Myocyte (in vitro differentiated cells): ENCODE data around the gene PDP2. TPM values are rescaled to one million over a fixed set of nuclear protein-coding genes. Genes with fewer than 3 reads are reported as not detected.
A peak's percentile ranks its signal among the peaks of the same experiment; 100 is the strongest.
"Not testable (repeated sequence)": the region's sequence is repeated elsewhere in the genome, so short reads cannot be mapped to it uniquely, and the experiment has no call there.

Source experiments
- DNase-seq: peaks from one replicate; pipeline ENCODE4 v3.0.0-alpha.2; 2012; ENCODE audit warnings: low read depth
- total RNA-seq: library from RNA; depleted of rRNA; stranded (reverse); fragments of >200 nt; gene quantifications from 2 replicates; pipeline ENCODE4 v1.2.3, GENCODE V29; 2014

Gene PDP2
- total RNA-seq, 1 donor from 2014 or later = 4.6 TPM

DNA sequence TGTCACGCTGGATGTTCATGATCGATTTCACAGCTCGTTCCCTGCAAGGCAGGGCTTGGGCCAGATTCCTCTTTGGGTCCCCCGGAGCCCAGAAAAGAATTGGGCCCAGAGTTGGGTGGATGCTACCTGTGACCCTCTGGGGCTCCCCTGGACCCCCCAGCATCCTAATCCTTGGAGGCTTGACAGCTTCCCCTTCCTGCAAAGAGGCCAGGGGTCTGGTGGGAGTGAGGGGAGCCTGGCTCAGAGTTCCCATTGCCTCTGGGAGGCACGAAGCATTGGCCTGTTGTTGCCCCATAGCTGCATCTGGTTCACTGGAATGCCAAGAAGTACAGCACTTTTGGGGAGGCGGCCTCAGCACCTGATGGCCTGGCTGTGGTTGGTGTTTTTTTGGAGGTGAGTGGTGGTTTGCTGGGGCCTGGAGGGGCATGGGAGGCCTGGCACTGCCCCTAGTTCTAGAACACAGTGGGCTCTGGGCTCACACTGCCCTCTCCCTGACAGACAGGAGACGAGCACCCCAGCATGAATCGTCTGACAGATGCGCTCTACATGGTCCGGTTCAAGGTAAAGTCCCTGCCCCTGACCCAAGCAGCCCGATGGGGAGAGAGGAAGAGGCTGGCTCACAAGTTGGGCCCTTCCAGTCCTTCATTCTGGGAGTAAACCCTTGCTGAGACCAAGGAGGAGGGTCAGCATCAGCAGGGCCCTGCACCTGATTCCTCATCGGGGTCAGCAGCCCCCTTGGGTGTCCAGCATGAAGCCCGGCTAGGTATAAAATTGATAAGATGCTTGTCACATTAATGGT, 28.9 kb upstream of the PDP2 start:
- DNase-seq = no peak

DNA sequence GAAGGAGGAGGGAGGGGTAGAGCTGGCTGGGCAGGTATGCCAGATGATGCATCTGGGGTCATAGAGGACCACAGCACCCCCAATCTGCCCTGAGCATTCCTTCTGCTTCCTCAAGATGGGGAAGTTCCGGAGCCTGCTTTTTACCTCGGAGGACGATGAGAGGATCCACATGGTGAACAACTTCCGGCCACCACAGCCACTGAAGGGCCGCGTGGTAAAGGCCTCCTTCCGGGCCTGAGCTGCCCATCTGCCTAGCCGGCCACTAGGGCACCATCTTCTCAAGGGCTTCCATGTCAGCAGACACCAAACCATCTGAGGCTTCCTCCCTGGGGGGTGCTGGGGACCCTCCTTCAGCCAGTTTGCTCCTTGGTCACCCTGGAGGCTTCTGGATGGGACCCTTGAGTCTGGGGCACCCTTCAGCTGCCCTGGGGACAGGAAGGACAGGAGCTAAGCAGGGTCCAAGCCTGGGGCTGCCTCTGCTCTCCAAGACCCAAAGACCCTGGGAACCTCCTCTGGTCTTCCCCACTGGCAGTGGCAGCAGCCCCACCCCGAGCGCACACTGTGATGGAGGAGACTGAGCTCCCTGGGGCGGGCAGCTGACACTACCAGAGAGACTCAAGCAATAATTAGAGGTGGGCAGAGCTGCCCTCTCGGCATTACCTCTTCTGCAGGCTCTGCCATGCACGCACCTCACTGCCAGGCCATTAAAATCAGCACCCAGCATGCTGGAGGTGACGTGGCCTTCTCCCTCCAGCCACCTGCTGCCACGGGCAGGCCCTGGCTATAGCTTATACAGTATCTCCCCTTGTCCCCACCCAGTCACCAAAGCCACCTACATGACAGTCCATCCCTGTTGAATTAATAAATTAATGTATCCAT, 26.8 kb upstream of the PDP2 start:
- no peak for DNase-seq

DNA sequence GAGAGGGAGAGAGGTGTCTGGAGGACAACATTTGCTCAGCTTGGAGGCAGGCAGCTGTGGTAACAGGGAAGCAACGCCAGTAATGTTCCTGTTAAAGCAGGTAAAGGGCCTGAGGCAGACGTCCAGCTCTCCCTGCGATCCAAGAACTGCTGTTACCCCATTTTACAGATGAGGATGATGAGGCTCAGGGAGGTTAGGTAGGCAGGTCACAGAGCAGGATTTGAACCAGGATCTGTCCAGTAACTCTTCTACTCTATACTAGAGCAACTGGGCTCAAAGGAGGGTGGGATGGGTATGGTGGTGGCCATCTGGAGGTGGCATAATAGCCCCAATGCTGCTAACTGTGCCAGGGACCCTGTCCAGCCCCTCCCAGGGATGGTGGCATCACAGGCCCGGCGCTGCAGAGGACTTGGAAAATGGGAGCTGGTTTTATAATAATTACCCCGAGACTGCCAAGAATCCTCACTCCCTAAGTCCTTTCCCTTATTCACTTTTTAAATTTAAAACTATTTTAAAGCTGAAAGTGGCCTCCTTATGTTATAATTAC, 24.1 kb upstream of the PDP2 start:
- no peak for DNase-seq

DNA sequence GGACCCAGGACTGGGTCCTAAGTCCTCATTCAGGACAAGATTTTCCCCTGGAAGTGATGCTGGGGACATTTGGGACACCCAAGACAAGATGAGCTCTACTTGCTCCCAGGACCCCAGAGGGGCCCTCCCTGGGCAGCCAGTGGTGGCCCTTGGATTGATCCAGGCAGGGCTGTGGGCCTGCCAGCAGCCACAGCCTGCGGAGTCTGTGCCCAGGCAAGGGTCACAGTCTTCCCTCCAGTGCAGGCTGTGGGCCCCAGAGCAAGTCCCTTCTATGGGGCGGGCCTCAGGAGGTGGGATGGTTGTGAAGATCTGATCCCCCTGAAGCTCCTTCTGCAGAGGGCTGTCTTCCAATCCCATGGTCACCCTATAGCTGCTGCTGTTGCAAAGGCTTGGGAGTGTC, 23.5 kb upstream of the PDP2 start:
- no peak for DNase-seq

DNA sequence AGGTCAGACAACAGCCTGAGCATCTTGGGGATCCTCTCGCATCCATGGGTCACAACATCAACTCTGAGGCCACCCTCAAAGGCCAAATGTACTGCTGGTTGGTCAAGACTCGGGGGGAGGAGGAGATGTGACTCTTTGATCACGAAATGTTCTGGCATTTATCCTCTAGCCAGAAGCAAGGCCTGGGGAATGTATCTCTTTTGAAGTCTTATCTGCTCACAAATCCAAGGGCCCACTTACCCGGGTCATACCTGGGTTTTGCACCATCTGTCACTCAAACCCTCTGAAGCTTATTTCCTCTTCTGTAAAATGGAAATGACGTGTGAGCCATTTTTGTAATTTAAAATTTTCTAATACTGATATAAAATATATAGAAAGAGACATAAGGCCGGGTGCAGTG, 22.9 kb upstream of the PDP2 start:
- no peak for DNase-seq

DNA sequence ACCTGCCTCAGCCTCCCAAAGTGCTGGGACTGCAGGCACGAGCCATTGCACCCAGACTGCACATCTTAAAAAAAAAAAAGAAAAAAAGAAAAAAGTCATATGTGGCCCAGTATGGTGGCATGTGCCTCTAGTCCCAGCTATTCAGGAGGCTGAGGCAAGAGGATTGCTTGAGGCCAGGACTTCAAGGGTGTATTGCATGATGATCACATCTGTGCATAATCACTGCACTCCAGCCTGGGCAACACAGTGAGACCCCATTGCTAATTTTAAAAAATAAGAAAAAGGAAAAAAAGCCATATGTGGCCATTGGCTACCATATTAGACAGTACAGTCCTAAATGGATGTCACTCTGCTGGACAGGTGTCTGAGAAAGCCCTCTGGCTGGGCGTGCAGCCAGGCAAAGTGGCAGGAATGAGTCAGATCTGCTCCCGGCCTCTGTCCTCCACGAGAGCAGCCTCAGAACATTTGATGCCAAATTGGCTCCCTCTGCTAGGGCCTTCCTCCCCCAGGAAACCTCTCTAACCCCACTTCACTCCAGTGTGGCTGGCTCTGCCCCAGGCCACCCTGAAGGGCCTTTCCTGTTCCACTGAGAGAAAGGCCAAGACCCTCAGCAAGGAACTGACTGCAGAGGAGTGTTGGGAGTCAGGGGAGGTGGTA, 21.4 kb upstream of the PDP2 start:
- peak; percentile 91 for DNase-seq

DNA sequence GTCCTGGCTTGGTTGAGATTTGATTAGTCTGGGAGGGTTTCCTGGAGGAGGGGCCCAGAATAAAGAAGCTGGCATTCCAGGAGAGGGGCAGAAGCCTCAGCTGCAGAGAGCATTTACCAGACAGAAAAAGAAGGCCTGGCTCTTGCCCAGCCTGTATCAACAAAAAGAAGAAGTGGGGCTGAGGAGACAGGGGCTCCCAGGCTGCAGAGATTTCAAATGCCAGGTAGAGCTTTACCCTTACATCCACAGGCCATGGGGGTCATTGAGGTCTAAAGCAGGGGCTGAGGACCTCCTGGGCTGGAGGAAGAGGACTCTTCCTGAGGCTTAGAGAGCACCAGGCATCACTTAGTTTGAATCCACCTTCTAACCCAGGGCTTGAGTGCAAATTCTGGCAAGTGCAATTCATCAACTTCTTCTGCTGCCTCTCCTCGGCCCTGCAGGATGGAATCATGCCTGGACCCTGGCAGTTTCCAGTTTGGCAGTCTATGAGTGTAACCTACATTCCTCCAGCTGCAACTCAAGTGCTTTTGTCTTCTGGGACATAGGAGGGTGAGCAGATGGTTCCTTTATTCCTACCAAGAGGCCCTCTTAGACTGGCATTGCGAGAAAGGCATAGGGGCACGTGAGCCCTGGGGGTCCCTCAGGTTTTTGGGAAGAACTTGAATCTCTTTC, 20.8 kb upstream of the PDP2 start:
- DNase-seq = no peak

DNA sequence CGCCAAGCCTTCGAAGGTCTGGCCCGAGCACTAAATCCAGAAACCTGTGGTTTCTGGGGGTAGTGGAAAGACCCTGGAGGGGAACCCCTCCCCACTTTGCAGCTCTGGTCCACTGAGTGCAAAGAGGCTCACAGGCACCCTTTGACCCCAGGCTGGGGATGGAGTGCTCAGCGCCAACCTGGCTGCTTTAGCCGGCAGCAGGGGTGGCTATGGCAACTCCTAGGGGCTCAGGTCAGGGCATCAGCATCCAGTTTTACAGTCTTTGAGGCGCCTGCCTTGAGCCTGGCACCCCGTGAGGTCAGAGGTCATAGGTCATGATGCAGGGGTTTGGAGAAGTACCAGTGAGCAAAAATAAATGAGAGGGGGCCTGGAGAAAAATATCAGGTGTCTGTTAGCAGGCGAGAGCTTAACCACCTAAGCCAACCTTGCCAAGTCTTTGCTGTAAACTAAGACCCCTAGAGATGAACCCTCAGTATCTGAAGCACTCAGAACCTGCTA, 18.2 kb upstream of the PDP2 start:
- DNase-seq = no peak

DNA sequence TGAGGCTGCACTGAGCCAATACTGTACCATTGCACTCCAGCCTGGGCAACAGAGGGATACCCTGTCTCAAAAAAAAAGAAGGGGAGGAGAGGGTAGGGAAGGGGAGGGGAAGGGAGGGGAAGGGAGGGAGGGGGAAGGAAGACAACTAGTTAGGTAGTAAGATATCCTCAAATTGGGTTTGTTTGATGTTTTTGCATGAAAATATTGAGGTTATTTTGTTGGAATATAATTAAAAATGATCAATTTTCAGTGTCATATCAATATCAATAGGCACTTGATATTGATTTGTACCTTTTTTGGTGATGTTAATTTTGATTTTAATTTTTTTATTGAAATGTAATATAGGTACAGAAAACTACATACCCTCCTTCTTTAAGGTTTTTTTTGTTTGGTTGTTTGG, 16.6 kb upstream of the PDP2 start:
- DNase-seq = no peak

DNA sequence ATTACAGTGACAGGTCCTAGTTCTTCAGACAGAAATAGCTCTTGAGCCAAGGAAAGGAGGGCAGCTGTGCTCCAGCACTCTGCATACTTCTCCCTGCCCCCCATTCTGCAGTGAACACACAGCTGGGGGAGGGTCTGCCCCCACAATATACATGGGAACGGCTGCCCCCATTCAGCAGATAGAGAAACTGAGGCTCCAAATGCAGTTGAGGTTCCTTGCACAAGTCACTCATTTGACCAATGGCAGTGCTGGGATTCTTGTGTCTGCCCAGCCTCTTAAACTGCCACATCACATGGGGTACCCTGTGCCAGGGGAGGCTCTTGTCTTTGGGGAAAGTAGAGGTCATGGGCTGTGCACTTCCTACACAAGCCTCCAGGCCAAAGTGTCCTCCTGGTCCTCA, 10.9 kb upstream of the PDP2 start:
- DNase-seq = no peak

DNA sequence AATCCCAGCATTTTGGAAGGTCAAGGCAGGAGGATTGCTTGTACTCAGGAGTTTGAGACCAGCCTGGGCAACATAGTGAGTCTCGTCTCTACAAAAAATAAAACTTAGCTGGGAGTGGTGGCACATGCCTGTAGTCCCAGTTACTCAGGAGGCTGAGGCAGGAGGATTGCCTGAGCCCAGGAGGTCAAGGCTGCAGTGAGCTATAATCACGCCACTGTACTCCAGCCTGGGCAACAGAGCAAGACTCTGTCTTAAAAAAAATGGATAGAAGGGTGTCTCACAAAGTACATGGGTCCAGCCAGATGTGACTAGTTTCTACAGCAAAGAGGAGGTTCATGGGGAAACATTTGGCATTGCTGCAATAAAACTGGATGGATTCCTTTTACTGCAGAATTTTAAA, 9.0 kb upstream of the PDP2 start:
- not testable (repeated sequence) for DNase-seq

DNA sequence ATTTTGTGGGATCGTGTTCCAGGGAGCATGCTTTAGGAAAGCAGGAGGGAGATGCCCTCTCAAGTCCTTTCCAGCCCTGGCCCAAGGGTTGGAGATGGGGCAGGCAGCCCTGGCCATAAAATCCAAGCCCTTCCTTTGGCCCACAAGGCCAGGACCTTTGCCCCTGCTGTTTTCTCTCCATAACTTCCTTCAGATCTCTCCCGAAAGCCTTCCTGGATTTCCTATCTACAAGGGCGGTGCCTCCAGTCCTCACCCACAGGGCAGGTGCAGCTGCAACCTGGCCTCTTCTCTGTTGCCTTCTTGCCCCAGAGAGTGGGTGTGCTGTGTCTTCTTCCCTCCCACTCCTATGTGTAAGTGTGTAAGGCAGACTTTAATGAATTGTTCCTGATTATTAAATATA, 8.5 kb upstream of the PDP2 start:
- DNase-seq = no peak

DNA sequence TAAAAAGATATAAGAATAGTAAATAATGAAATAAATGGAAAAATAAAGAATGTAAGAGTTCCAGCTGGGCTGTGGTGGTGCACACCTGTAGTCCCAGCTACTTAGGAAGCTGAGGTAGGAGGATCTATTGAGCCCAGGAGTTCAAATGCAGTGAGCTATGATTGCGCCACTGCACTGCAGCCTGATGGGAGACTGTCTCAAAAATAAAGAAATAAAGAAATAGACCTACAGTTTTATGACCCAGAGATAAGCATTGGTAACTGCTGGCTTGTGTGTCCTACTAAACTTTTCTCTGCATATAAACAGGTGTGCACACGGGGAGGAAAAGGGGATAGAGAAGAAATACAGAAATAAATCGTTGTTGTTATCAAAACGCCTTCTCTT, 7.8 kb upstream of the PDP2 start:
- no peak for DNase-seq

DNA sequence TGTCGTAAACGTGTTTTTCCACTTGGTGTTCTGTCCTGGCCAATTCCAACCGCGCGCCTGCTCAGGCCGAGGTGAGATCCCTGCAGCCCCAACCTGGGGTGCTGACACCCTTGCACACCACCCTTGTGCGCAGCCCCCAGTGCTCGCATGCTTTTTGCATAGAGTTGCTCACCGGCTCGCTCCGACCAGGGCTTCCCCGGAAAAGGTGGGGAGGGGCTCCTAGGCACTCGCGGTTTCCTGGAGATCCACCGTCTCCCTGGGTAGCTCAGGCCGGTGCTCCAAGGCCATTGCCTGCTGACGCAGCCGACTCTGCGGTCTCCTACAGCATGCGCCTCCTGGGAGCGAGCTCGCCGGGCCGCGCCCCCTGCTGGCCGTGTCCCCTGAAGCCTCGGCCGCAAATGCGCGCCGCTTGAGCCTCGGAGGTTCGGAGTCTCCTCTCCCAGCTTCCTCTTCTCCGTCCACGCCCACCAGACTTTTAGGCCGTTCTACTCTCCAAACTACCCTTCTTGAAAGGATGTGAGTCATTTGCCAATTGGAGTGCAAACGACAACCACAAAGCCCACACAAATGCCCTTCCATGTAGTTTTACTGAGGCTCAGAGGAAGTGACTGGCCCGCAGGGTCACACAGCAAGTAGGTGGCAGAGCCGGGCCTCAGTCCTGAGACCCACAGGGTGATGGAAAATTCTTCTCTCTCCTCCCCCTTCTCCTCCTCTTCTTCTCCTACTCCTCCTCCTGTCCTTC, 7.2 kb upstream of the PDP2 start:
- peak; percentile 96 for DNase-seq

DNA sequence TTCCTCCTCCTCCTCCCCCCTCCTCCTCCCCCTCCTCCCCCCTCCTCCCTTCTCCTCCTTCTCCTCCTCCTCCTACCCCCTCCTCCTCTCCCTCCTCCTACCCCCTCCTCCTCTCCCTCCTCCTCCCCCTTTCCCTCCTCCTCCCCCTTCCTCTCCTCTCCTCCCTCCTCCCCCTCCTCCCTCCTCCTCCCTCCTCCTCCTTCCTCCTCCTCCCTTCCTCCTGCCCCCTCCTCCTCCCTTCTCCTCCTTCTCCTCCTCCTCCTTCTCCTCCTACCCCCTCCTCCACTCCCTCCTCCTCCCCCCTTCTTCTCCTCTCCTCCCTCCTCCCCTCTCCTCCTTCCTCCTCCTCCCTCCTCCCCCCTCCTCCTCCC, 6.6 kb upstream of the PDP2 start:
- no peak for DNase-seq

DNA sequence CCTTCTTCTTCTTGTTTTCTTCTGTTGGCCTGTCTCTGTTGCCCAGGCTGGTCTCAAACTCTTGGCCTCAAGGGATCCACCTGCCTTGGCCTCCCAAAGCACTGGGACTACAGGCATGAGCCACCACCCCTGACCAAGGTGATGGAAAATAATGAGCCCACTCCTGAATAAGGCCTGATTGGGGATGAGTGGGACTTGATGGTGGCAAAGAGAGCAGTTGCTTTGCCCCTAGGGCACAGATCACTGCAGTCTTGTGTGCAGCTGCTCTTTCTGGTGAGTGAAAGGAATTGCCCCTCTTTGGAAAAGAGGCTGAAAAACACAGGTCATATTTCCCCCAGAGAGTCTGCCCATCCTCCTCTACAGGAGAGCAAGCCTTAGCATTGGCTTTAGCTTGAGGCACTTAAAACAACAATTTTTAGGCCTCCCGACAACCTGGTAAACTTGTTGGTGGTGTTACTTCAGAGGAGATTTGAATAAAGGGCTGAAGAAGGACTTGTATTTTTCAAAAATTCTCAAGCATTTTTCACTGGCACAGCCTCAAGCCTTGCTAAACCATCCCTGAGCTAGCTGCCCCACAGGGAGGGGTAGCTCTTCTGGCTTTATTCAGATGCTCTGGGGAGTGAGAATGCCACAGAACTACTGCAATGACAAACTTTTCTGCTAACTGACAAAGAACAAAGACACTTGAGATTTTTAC, 6.1 kb upstream of the PDP2 start:
- DNase-seq = peak; percentile 54

DNA sequence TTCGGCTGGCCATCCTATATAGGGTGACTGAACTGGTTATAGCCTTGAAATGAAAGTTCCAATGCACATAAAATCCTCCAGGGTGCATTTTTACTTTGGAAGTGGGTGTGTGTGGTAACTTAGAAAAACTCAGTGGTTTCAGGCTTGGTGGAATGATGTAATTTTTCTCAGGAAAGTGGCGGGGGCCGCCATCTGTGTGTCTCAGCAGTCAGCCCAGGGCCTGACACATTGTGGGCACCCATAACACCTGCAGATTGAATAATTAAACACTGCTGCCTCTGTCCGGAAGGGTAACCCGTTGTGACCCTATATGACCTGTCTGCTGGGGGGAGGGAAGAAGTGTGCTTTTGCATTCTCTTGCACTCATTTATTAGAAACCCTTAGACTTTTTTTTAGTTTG, 2.2 kb upstream of the PDP2 start:
- no peak for DNase-seq

DNA sequence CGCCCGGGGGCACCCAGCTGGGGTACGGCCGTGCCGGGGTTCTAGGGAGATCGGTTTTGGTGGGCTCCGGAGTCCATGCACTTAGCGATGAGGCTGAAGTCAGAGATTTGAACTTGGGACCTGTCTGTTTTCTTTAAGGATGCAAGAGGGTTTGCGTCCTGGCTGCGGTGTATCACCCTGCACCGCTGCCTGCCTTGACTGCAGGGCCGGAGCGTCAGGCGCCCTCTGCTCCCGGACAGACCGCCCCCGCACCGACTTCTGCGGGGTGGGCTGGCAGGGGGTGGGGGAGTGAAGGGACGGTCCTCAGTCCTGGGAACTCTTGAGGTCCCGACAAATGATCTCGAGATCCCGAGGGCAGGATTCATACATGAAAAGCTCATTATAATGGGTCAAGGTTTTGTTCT, 701 bp downstream of the PDP2 start:
- DNase-seq = no peak

DNA sequence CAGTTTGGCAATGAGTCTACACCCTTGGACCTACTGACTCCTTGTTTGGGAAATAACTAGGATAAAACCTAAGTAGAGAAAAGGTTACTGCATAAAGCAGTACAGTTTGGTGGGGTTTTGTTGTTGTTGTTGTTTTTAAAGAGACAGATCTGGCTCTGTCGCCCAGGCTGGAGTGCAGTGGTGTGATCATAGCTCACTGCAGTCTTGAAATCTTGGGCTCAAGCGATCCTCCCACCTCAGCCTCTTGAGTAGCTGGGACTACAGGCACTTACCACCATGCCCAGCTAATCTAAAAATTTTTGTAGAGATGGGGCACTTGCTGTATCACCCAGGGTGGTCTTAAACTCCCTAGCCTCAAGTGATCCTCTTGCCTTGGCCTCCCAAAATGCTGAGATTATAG, 1.2 kb downstream of the PDP2 start:
- DNase-seq = no peak
